HEK293T (cell line): Measurements from ENCODE around the gene HAP1.
"Not testable (repeated sequence)": the region's sequence is repeated elsewhere in the genome, so short reads cannot be mapped to it uniquely, and the experiment has no call there.

Source experiments
- CTCF ChIA-PET: fragments of 350-600 bp; formaldehyde crosslinking; extraction: SDS; loops from one replicate; lab custom pipeline; 2021; ENCODE audit warnings: antibody characterized with exemption, inconsistent platforms; lab: Yijun Ruan, JAX
- POLR2A ChIA-PET: fragments of 350-600 bp; formaldehyde crosslinking; extraction: SDS; loops from one replicate; lab custom pipeline; 2020; ENCODE audit warnings: antibody characterized with exemption, inconsistent platforms; lab: Yijun Ruan, JAX
- DNase-seq: peaks from one replicate; pipeline ENCODE4 v3.0.0; 2012; ENCODE audit warnings: mixed read lengths; ENCODE audit errors: extremely low spot score
- ARNT ChIP-seq: fragments of 450-650 bp; IDR thresholded peaks from 2 replicates; pipeline ENCODE4 v1.6.1; 2017; ENCODE audit warnings: mild to moderate bottlenecking
- BHLHE40 ChIP-seq: fragments of 450-650 bp; IDR thresholded peaks from 2 replicates; pipeline ENCODE4 v1.6.1; 2016; ENCODE audit warnings: mild to moderate bottlenecking, moderate library complexity, borderline replicate concordance
- CTBP1 ChIP-seq: fragments of 450-650 bp; IDR thresholded peaks from 2 replicates; pipeline ENCODE4 v1.6.1; 2016; ENCODE audit warnings: borderline replicate concordance
- ELF4 ChIP-seq: fragments of 450-650 bp; IDR thresholded peaks from 2 replicates; pipeline ENCODE4 v1.6.1; 2017; ENCODE audit warnings: antibody characterized with exemption
- FOXA1 ChIP-seq: fragments of 450-650 bp; IDR thresholded peaks from 2 replicates; pipeline ENCODE4 v1.6.1; 2016; ENCODE audit warnings: mild to moderate bottlenecking
- FOXK2 ChIP-seq: fragments of 450-650 bp; IDR thresholded peaks from 2 replicates; pipeline ENCODE4 v1.6.1; 2016; ENCODE audit warnings: mild to moderate bottlenecking
- FOXM1 ChIP-seq: fragments of 450-650 bp; IDR thresholded peaks from 2 replicates; pipeline ENCODE4 v1.6.1; 2017; ENCODE audit warnings: mild to moderate bottlenecking, borderline replicate concordance
- HDGF ChIP-seq: fragments of 450-650 bp; IDR thresholded peaks from 2 replicates; pipeline ENCODE4 v1.6.1; 2017; ENCODE audit warnings: antibody characterized with exemption, borderline replicate concordance
- L3MBTL2 ChIP-seq: fragments of 450-650 bp; conservative IDR thresholded peaks from 2 replicates; pipeline ENCODE4 v1.6.1; 2016; ENCODE audit warnings: mild to moderate bottlenecking
- LEF1 ChIP-seq: fragments of 450-650 bp; IDR thresholded peaks from 2 replicates; pipeline ENCODE4 v1.6.1; 2017; ENCODE audit warnings: mild to moderate bottlenecking, borderline replicate concordance
- NFRKB ChIP-seq: fragments of 450-650 bp; IDR thresholded peaks from 2 replicates; pipeline ENCODE4 v1.6.1; 2016; ENCODE audit warnings: mild to moderate bottlenecking, moderate library complexity
- SP1 ChIP-seq: fragments of 450-650 bp; IDR thresholded peaks from 2 replicates; pipeline ENCODE4 v1.6.1; 2017
- SUZ12 ChIP-seq: fragments of 450-650 bp; IDR thresholded peaks from 2 replicates; pipeline ENCODE4 v1.6.1; 2016; ENCODE audit warnings: mild to moderate bottlenecking
- TARDBP ChIP-seq: fragments of 450-650 bp; IDR thresholded peaks from 2 replicates; pipeline ENCODE4 v1.6.1; 2016
- ZNF384 ChIP-seq: fragments of 450-650 bp; IDR thresholded peaks from 2 replicates; pipeline ENCODE4 v1.6.1; 2016
- TF ChIP-seq, protein P1 (sequence below): fragments of 450-650 bp; IDR thresholded peaks from 2 replicates; pipeline ENCODE4 v1.6.1; 2016

The HAP1 gene

DNA sequence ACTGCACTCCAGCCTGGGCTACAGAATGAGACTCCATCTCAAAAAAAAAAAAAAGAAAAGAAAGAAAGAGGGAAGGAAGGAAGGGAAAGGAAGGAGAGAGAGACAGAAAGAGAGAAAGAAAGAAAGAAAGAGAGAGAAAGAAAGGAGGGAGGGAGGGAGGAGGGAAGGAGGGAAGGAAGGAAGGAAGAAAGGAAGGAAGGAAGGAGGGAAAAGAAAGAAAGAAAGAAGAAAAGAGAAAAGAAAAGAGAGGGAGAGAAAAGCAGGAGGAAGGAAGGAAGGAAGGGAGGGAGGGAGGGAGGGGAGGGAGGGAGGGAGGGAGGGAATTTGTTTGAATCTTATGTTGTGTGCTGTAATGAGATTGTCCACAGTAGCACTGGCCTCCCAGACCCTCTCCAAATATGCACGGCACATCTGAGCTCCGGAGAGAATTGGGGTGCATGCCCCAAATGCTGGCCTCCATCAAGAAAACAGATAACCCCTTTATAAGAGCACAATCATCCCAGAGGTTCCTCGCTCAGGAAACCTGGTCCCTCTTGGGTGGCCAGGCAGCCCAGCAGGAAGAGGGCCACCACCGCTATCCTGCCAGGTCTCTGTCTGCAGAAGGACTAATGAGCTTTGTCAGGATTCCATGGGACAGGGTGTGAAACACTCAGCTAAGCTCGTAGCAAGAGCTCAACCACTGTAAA, 54.6 kb downstream of the HAP1 start:
- POLR2A ChIA-PET = interaction anchor here (0.6 to 6.5 kb wide), 5 partner anchors 9 to 901 kb away, joined by 3 to 131 read pairs (median 4); partner anchors contain the start of genes EIF1 and ODAD4
- no peak for TF ChIP-seq L3MBTL2
- no peak for TF ChIP-seq FOXM1
- no peak for TF ChIP-seq ARNT
- TF ChIP-seq BHLHE40 = no peak
- no peak for TF ChIP-seq SP1
- no peak for DNase-seq
- CTCF ChIA-PET = interaction anchor here (0.8 to 1.8 kb wide), 5 partner anchors 9 to 17 kb away, joined by 4 to 8 read pairs (median 6); partner anchors contain the start of gene EIF1

- ChIA-PET CTCF (interaction anchor here (1.2 to 1.8 kb wide), 5 partner anchors 9 to 130 kb away, joined by 4 to 8 read pairs (median 5); partner anchors contain the start of gene EIF1), POLR2A (interaction anchor here (6.5 kb wide), 1 partner anchor 10 kb away, joined by 131 read pairs; the partner anchor contains the start of gene EIF1)
- TF ChIP-seq HDGF = no peak
- no peak for TF ChIP-seq CTBP1
- TF ChIP-seq L3MBTL2 = no peak
- TF ChIP-seq ARNT = no peak
- TF ChIP-seq SUZ12 = no peak
- DNase-seq = no peak
Observed at GRCh38 chr17:41678907-41679739, 55.3 kb downstream of the HAP1 start.

- TF ChIP-seq ELF4 (no peak), ARNT (no peak), FOXA1 (no peak), TARDBP (no peak), FOXK2 (no peak), LEF1 (no peak), ZNF384 (no peak), FOXM1 (no peak), L3MBTL2 (no peak), CTBP1 (no peak), HDGF (no peak), NFRKB (no peak), SUZ12 (no peak), SP1 (no peak), BHLHE40 (no peak)
- TF ChIP-seq, protein P1, sequence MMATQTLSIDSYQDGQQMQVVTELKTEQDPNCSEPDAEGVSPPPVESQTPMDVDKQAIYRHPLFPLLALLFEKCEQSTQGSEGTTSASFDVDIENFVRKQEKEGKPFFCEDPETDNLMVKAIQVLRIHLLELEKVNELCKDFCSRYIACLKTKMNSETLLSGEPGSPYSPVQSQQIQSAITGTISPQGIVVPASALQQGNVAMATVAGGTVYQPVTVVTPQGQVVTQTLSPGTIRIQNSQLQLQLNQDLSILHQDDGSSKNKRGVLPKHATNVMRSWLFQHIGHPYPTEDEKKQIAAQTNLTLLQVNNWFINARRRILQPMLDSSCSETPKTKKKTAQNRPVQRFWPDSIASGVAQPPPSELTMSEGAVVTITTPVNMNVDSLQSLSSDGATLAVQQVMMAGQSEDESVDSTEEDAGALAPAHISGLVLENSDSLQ = no peak
- no peak for DNase-seq
- POLR2A ChIA-PET = interaction anchor here (6.5 kb wide), 1 partner anchor 10 kb away, joined by 131 read pairs; the partner anchor contains the start of gene EIF1
- CTCF ChIA-PET = interaction anchor here (1.2 to 1.8 kb wide), 5 partner anchors 10 to 130 kb away, joined by 4 to 8 read pairs (median 5); partner anchors contain the start of gene EIF1
Observed at GRCh38 chr17:41678411-41678906, 56.0 kb downstream of the HAP1 start.

- CTCF ChIA-PET = interaction anchor here (2.1 kb wide), 1 partner anchor 13 kb away, joined by 8 read pairs; the partner anchor contains the start of gene EIF1
- TF ChIP-seq, protein P1 = no peak
- TF ChIP-seq L3MBTL2 (no peak), ZNF384 (no peak), FOXM1 (no peak), SP1 (no peak), CTBP1 (no peak), FOXK2 (no peak), ARNT (no peak), ELF4 (no peak)
- DNase-seq = no peak
- POLR2A ChIA-PET = interaction anchor here (1.3 to 6.5 kb wide), 2 partner anchors 10 to 13 kb away, joined by 3 to 131 read pairs; partner anchors contain the start of gene EIF1
Observed at GRCh38 chr17:41676058-41676419, 58.4 kb downstream of the HAP1 start.

DNA sequence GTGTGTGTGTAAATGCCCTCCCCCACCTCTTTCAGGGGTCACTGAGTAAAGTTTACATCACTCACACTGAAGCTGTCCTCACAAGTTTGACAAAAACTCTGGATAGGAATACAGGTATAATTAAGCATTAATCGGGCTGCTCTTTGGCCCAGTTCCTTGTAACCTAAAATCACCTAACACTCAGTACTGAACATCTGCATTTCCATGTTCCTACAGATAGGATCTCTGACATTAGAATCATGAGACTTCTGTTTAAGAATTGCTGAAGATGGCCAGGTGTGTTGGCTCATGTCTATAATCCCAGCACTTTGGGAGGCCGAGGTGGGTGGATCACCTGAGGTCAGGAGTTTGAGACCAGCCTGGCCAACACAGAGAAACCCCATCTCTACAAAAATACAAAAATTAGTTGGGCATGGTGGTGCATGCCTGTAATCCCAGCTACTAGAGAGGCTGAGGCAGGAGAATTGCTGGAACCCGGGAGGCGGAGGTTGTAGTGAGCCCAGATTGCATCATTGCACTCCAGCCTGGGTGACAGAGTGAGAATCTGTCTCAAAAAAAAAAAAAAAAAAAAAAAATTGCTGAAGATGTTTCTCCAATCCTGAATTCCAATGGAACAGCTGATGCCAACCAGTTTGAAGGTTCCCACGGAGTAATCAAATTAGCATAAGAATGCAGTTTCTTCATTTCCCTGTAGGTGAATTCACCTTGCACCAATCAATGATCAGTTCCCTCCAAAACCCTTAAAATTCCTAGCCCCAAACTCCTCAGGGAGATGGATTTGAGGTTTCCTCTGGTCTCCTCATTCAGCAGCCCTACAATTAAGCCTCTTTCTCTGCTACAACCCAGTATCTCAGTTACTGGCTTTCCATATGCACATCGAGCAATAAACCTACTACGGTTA, 59.0 kb downstream of the HAP1 start:
- ChIA-PET POLR2A (interaction anchor here (1.3 to 6.5 kb wide), 2 partner anchors 10 to 14 kb away, joined by 3 to 131 read pairs; partner anchors contain the start of gene EIF1), CTCF (interaction anchor here (2.1 kb wide), 1 partner anchor 14 kb away, joined by 8 read pairs; the partner anchor contains the start of gene EIF1)
- DNase-seq = not testable (repeated sequence)
